Mesendoderm (in vitro differentiated cells): ENCODE results near the gene IGSF8.

Experiments
- DNase-seq: peaks from one replicate; pipeline ENCODE4 v3.0.0; 2013
- H2AK5ac ChIP-seq: 2 replicates; pipeline ENCODE4 v1.6.1; 2013; ENCODE audit warnings: low read length, inconsistent platforms
- H2BK120ac ChIP-seq: 2 replicates; pipeline ENCODE4 v1.6.1; 2013; ENCODE audit warnings: low read depth, mild to moderate bottlenecking, low read length, moderate library complexity, mixed read lengths
- H2BK15ac ChIP-seq: replicated peaks from 2 replicates; pipeline ENCODE4 v1.6.1; 2013; ENCODE audit warnings: low read depth, mild to moderate bottlenecking, moderate library complexity
- H2BK5ac ChIP-seq: 2 replicates; pipeline ENCODE4 v1.6.1; 2013; ENCODE audit warnings: low read length, inconsistent platforms
- H3K18ac ChIP-seq: 2 replicates; pipeline ENCODE4 v1.6.1; 2013; ENCODE audit warnings: mild to moderate bottlenecking, low read length, mixed read lengths
- H3K23ac ChIP-seq: one replicate; pipeline ENCODE4 v1.6.1; 2013; ENCODE audit warnings: low read length
- H3K27ac ChIP-seq: 2 replicates; pipeline ENCODE4 v1.5.1; 2013; ENCODE audit warnings: low read depth, mild to moderate bottlenecking, inconsistent platforms, low read length, moderate library complexity
- H3K27me3 ChIP-seq: 2 replicates; pipeline ENCODE4 v1.6.1; 2013; ENCODE audit warnings: low read length, control low read depth, mild to moderate bottlenecking, inconsistent platforms; ENCODE audit not compliant: insufficient read depth, poor library complexity
- H3K36me3 ChIP-seq: 2 replicates; pipeline ENCODE4 v1.6.1; 2013; ENCODE audit warnings: low read length, inconsistent platforms; ENCODE audit not compliant: control insufficient read depth, insufficient read depth
- H3K4ac ChIP-seq: one replicate; pipeline ENCODE4 v1.6.1; 2013; ENCODE audit warnings: low read depth, mild to moderate bottlenecking, low read length, moderate library complexity
- H3K4me1 ChIP-seq: 2 replicates; pipeline ENCODE4 v1.6.1; 2013; ENCODE audit warnings: low read depth, low read length, inconsistent platforms; ENCODE audit not compliant: control insufficient read depth
- H3K4me2 ChIP-seq: 2 replicates; pipeline ENCODE4 v1.6.1; 2013; ENCODE audit warnings: low read length
- H3K4me3 ChIP-seq: 2 replicates; pipeline ENCODE4 v1.5.1; 2013; ENCODE audit warnings: mild to moderate bottlenecking, low read length
- H3K56ac ChIP-seq: one replicate; pipeline ENCODE4 v1.6.1; 2013; ENCODE audit warnings: low read length
- H3K79me1 ChIP-seq: 2 replicates; pipeline ENCODE4 v1.6.1; 2013; ENCODE audit warnings: low read length, inconsistent platforms
- H3K79me2 ChIP-seq: 2 replicates; pipeline ENCODE4 v1.6.1; 2013; ENCODE audit warnings: mild to moderate bottlenecking, low read length; ENCODE audit not compliant: control insufficient read depth, insufficient read depth
- H3K9ac ChIP-seq: 2 replicates; pipeline ENCODE4 v1.6.1; 2013; ENCODE audit warnings: low read length, inconsistent platforms
- H4K5ac ChIP-seq: one replicate; pipeline ENCODE4 v1.6.1; 2013; ENCODE audit warnings: low read length
- H4K8ac ChIP-seq: one replicate; pipeline ENCODE4 v1.6.1; 2013; ENCODE audit warnings: low read depth, mild to moderate bottlenecking, control low read depth, low read length, moderate library complexity
- WGBS: extraction: QIAGEN DNeasy Blood & Tissue Kit; methylation state at CpG from one replicate; pipeline ENCODE4 v1.1.7; 2013; ENCODE audit warnings: low lambda C conversion rate, missing lambda C conversion rate; ENCODE audit not compliant: insufficient coverage; ENCODE audit errors: extremely low coverage; 5-methylcytosine and 5-hydroxymethylcytosine counted together

Gene IGSF8

GRCh38 chr1:160101037-160101716 is 2.8 kb upstream of the IGSF8 start:
- Histone ChIP-seq H2BK15ac (no peak overlapping the region), H3K27ac (no peak overlapping the region), H2BK5ac (peak overlapping the region; percentile 52), H3K56ac (peak overlapping the region; percentile 83), H3K27me3 (no peaks in the 10 kb centered on the region), H3K4me3 (no peak overlapping the region), H2AK5ac (no peak overlapping the region), H3K79me2 (peaks cover 6% of the 10 kb centered on the region), H4K5ac (no peak overlapping the region), H3K4me2 (peak overlapping the region; percentile 41), H3K79me1 (peaks cover 6% of the 10 kb centered on the region), H3K23ac (no peak overlapping the region), H3K36me3 (no peaks in the 10 kb centered on the region), H3K18ac (no peak overlapping the region), H3K4me1 (peaks cover 16% of the 10 kb centered on the region), H2BK120ac (no peak overlapping the region), H3K4ac (no peak overlapping the region), H4K8ac (no peak overlapping the region), H3K9ac (peak overlapping the region; percentile 45)
- WGBS: no CpG with 5 or more reads among the region's 13 CpGs
- DNase-seq: peak; percentile 89

- no peak overlapping the region for H2BK15ac ChIP-seq
- no peak overlapping the region for H3K9ac ChIP-seq
- peaks cover 27% of the 10 kb centered on the region for H3K4me1 ChIP-seq
- H2BK5ac ChIP-seq: no peak overlapping the region
- H2AK5ac ChIP-seq: no peak overlapping the region
- H3K56ac ChIP-seq: no peak overlapping the region
- H3K36me3 ChIP-seq: no peaks in the 10 kb centered on the region
- H3K79me2 ChIP-seq: peaks cover 9% of the 10 kb centered on the region
- H3K79me1 ChIP-seq: peaks cover 9% of the 10 kb centered on the region
- no peak overlapping the region for H3K4me3 ChIP-seq
- no peak overlapping the region for H4K5ac ChIP-seq
- H3K4me2 ChIP-seq: no peak overlapping the region
- no peak overlapping the region for H3K23ac ChIP-seq
- H3K4ac ChIP-seq: no peak overlapping the region
- H3K27ac ChIP-seq: no peak overlapping the region
- WGBS: no CpG with 5 or more reads among the region's 2 CpGs
- no peak overlapping the region for H4K8ac ChIP-seq
- H3K18ac ChIP-seq: no peak overlapping the region
- no peak for DNase-seq
- H2BK120ac ChIP-seq: no peak overlapping the region
- no peaks in the 10 kb centered on the region for H3K27me3 ChIP-seq
Measured at GRCh38 chr1:160099716-160100375, 1.4 kb upstream of the IGSF8 start.

GRCh38 chr1:160098852-160099561 is 588 bp upstream of the IGSF8 start:
- H3K36me3 ChIP-seq: no peaks in the 10 kb centered on the region
- no peak overlapping the region for H3K4ac ChIP-seq
- peak overlapping the region; percentile 1 for H3K4me3 ChIP-seq
- WGBS: no CpG with 5 or more reads among the region's 40 CpGs
- H3K9ac ChIP-seq: peak overlapping the region; percentile 41
- peaks cover 27% of the 10 kb centered on the region for H3K4me1 ChIP-seq
- no peak overlapping the region for H2BK15ac ChIP-seq
- no peak overlapping the region for H2BK5ac ChIP-seq
- peaks cover 9% of the 10 kb centered on the region for H3K79me1 ChIP-seq
- H4K8ac ChIP-seq: no peak overlapping the region
- H3K79me2 ChIP-seq: peaks cover 9% of the 10 kb centered on the region
- no peaks in the 10 kb centered on the region for H3K27me3 ChIP-seq
- H3K18ac ChIP-seq: no peak overlapping the region
- no peak overlapping the region for H2BK120ac ChIP-seq
- H2AK5ac ChIP-seq: no peak overlapping the region
- H4K5ac ChIP-seq: no peak overlapping the region
- H3K4me2 ChIP-seq: peak overlapping the region; percentile 50
- H3K23ac ChIP-seq: no peak overlapping the region
- peak; percentile 97 for DNase-seq
- peak overlapping the region; percentile 49 for H3K56ac ChIP-seq
- no peak overlapping the region for H3K27ac ChIP-seq

- H2AK5ac ChIP-seq: no peak overlapping the region
- H4K5ac ChIP-seq: no peak overlapping the region
- H2BK120ac ChIP-seq: no peak overlapping the region
- peak; percentile 50 for DNase-seq
- no CpG with 5 or more reads among the region's 5 CpGs for WGBS
- peaks cover 27% of the 10 kb centered on the region for H3K4me1 ChIP-seq
- H3K23ac ChIP-seq: peak overlapping the region; percentile 83
- no peak overlapping the region for H2BK15ac ChIP-seq
- H4K8ac ChIP-seq: no peak overlapping the region
- H3K27me3 ChIP-seq: no peaks in the 10 kb centered on the region
- no peaks in the 10 kb centered on the region for H3K36me3 ChIP-seq
- peaks cover 9% of the 10 kb centered on the region for H3K79me1 ChIP-seq
- H3K18ac ChIP-seq: no peak overlapping the region
- peak overlapping the region; percentile 92 for H3K4me2 ChIP-seq
- H3K9ac ChIP-seq: peak overlapping the region; percentile 80
- H3K4ac ChIP-seq: no peak overlapping the region
- peak overlapping the region; percentile 32 for H2BK5ac ChIP-seq
- peak overlapping the region; percentile 86 for H3K56ac ChIP-seq
- H3K4me3 ChIP-seq: peak overlapping the region; percentile 66
- peaks cover 9% of the 10 kb centered on the region for H3K79me2 ChIP-seq
- no peak overlapping the region for H3K27ac ChIP-seq
Measured at GRCh38 chr1:160097151-160097910, 1.1 kb downstream of the IGSF8 start.

GRCh38 chr1:160096274-160097116 is 1.9 kb downstream of the IGSF8 start:
- WGBS: no CpG with 5 or more reads among the region's 4 CpGs
- H3K79me2 ChIP-seq: peaks cover 9% of the 10 kb centered on the region
- H4K8ac ChIP-seq: no peak overlapping the region
- H3K9ac ChIP-seq: peak overlapping the region; percentile 80
- H3K4me3 ChIP-seq: no peak overlapping the region
- peaks cover 9% of the 10 kb centered on the region for H3K79me1 ChIP-seq
- H2BK120ac ChIP-seq: no peak overlapping the region
- peak; percentile 86 for DNase-seq
- H4K5ac ChIP-seq: no peak overlapping the region
- H3K4me2 ChIP-seq: no peak overlapping the region
- H3K4ac ChIP-seq: no peak overlapping the region
- H2BK5ac ChIP-seq: peak overlapping the region; percentile 57
- peaks cover 1% of the 10 kb centered on the region for H3K36me3 ChIP-seq
- no peak overlapping the region for H3K23ac ChIP-seq
- H3K27ac ChIP-seq: peak overlapping the region; percentile 62
- H3K27me3 ChIP-seq: no peaks in the 10 kb centered on the region
- peak overlapping the region; percentile 11 for H2AK5ac ChIP-seq
- no peak overlapping the region for H2BK15ac ChIP-seq
- peaks cover 27% of the 10 kb centered on the region for H3K4me1 ChIP-seq
- H3K56ac ChIP-seq: peak overlapping the region; percentile 75
- no peak overlapping the region for H3K18ac ChIP-seq
